Hepatocyte (in vitro differentiated cells): ENCODE data around the gene CEACAM16.

Experiments used
- EZH2phosphoT487 ChIP-seq: fragments of 200-600 bp; sonication (generic); IDR thresholded peaks from one replicate; pipeline ENCODE4 v1.6.1; 2018; ENCODE audit warnings: antibody characterized with exemption, mild to moderate bottlenecking, low read depth, moderate library complexity; ENCODE audit not compliant: unreplicated experiment, severe bottlenecking
- TF ChIP-seq, protein P1 (sequence below): fragments of 200-600 bp; sonication (generic); IDR thresholded peaks from 2 replicates; pipeline ENCODE4 v1.5.1; 2016; ENCODE audit warnings: antibody characterized with exemption, mild to moderate bottlenecking; ENCODE audit not compliant: poor library complexity

DNA sequence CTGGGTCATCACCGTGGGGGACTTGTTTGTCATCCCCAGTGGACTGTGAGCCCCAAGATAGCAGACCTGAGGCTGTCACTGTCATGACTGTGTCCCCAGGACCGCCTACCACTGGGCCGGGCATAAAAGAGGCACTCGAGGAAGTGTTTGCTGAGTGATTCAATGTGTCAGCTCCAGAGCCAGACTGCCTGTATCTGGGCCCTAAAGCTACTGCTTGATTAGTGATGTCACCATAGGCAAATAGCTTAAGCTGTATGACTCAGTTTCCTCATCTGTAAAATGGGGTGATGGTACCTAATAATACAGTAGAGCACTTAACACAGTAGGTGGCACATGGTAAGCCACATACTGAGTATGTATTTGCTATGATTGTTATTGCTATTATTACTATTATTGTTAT is 38.9 kb upstream of the CEACAM16 start:
- TF ChIP-seq, protein P1, sequence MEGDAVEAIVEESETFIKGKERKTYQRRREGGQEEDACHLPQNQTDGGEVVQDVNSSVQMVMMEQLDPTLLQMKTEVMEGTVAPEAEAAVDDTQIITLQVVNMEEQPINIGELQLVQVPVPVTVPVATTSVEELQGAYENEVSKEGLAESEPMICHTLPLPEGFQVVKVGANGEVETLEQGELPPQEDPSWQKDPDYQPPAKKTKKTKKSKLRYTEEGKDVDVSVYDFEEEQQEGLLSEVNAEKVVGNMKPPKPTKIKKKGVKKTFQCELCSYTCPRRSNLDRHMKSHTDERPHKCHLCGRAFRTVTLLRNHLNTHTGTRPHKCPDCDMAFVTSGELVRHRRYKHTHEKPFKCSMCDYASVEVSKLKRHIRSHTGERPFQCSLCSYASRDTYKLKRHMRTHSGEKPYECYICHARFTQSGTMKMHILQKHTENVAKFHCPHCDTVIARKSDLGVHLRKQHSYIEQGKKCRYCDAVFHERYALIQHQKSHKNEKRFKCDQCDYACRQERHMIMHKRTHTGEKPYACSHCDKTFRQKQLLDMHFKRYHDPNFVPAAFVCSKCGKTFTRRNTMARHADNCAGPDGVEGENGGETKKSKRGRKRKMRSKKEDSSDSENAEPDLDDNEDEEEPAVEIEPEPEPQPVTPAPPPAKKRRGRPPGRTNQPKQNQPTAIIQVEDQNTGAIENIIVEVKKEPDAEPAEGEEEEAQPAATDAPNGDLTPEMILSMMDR, result no peak
- no peak for TF ChIP-seq EZH2phosphoT487
